PFSK-1 (cell line): ENCODE measurements around the gene PFKFB3.

ENCODE experiments used
- FOXP2 ChIP-seq: optimal IDR thresholded peaks from 2 replicates; pipeline ENCODE3; 2011; ENCODE audit warnings: borderline replicate concordance, control low read depth, inconsistent platforms; ENCODE audit not compliant: insufficient read depth; ENCODE audit errors: extremely low read length, extremely low read depth
- POLR2AphosphoS5 ChIP-seq: IDR thresholded peaks from 2 replicates; pipeline ENCODE4 v1.6.1; 2012; ENCODE audit warnings: low read depth, mild to moderate bottlenecking, control low read depth, low read length, moderate library complexity
- SIN3A ChIP-seq: IDR thresholded peaks from 2 replicates; pipeline ENCODE4 v1.6.1; 2012; ENCODE audit warnings: mild to moderate bottlenecking, low read length, moderate library complexity, borderline replicate concordance; ENCODE audit not compliant: insufficient read depth
- TAF1 ChIP-seq: IDR thresholded peaks from 2 replicates; pipeline ENCODE4 v1.6.1; 2012; ENCODE audit warnings: low read length, control low read depth, borderline replicate concordance; ENCODE audit not compliant: insufficient read depth
- TF ChIP-seq, protein P1 (sequence below), 2 experiments: IDR thresholded peaks; 2 replicates each; pipeline versions ENCODE4 v1.6.1 to v1.8.0; 2011 to 2012; ENCODE audit warnings: low read depth in 2 of 2, low read length in 2 of 2, control low read depth in 1 of 2, inconsistent platforms in 1 of 2, mild to moderate bottlenecking in 1 of 2, moderate library complexity in 1 of 2; ENCODE audit not compliant: insufficient read depth in 1 of 2

Gene PFKFB3

GRCh38 chr10:6236349-6237198 lies 33.8 kb downstream of the PFKFB3 start:
- TF ChIP-seq FOXP2 (no peak), POLR2AphosphoS5 (no peak), SIN3A (no peak), TAF1 (no peak)
- TF ChIP-seq, protein P1, sequence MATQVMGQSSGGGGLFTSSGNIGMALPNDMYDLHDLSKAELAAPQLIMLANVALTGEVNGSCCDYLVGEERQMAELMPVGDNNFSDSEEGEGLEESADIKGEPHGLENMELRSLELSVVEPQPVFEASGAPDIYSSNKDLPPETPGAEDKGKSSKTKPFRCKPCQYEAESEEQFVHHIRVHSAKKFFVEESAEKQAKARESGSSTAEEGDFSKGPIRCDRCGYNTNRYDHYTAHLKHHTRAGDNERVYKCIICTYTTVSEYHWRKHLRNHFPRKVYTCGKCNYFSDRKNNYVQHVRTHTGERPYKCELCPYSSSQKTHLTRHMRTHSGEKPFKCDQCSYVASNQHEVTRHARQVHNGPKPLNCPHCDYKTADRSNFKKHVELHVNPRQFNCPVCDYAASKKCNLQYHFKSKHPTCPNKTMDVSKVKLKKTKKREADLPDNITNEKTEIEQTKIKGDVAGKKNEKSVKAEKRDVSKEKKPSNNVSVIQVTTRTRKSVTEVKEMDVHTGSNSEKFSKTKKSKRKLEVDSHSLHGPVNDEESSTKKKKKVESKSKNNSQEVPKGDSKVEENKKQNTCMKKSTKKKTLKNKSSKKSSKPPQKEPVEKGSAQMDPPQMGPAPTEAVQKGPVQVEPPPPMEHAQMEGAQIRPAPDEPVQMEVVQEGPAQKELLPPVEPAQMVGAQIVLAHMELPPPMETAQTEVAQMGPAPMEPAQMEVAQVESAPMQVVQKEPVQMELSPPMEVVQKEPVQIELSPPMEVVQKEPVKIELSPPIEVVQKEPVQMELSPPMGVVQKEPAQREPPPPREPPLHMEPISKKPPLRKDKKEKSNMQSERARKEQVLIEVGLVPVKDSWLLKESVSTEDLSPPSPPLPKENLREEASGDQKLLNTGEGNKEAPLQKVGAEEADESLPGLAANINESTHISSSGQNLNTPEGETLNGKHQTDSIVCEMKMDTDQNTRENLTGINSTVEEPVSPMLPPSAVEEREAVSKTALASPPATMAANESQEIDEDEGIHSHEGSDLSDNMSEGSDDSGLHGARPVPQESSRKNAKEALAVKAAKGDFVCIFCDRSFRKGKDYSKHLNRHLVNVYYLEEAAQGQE (IDR thresholded peaks at IDR 0.05; ENCODE audit: insufficient read depth in 1 of 2, low read depth in 2 of 2, low read length in 2 of 2) = no peak

DNA sequence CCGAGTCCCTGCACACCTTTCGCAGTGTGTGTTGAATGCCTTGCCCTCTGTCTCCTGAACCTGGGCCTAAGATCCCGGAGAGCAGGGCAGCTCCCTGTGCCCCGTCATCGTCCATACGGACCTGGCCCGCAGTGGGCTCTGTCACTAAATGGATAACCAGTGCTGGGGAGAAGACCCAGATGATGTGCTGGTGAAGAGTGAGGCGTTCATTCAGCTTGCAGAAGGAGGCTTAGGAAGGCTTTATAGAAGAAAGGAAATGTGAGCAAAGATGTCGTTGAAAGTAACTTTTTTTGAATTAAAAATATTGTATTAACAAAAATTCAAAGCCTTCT lies 34.4 kb downstream of the PFKFB3 start:
- TF ChIP-seq, protein P1 (IDR thresholded peaks at IDR 0.05; ENCODE audit: insufficient read depth in 1 of 2, low read depth in 2 of 2, low read length in 2 of 2) = no peak
- TF ChIP-seq TAF1 (no peak), POLR2AphosphoS5 (no peak), SIN3A (no peak), FOXP2 (no peak)

DNA sequence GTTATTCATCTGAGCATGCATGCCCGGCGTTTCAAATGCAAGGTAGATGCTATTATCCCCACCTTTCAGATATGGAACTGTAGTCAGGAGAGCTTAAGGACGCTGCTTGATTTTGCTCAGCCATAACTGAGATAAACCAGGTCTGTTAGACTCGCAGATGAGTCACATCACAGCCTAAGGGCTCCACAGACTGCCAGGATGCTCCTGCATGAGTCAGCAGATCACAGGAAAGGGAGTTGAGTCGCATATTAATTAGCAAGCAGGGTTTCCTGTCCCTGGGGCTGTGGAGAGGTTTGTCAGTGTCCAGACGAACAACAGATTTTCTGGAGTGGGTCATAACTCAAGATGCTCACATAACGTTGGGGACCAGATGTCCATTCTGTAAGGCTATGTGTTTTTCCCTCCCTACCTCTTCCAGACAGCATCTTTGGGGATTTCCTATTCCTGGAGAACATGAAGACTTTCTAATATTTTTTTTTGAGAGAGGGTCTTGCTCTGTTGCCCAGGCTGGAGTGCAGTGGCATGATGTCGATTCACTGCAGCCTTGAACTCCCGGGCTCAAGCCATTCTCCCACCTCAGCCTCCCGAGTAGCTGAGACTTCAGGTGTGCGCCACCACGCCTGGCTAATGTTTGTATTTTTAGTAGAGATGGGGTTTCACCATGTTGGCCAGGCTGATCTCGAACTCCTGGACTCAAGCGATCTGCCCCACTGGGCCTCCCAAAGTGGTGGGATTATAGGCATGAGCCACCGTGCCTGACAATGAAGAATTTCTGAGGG lies 36.7 kb downstream of the PFKFB3 start:
- TF ChIP-seq, protein P1 (IDR thresholded peaks at IDR 0.05; ENCODE audit: insufficient read depth in 1 of 2, low read depth in 2 of 2, low read length in 2 of 2) = peak in 1 of 2 experiments; percentile 76; a peak in 2 of 4 replicates
- peak; percentile 44; the same call in 1 of the 2 replicates for TF ChIP-seq TAF1
- peak; percentile 71 for TF ChIP-seq FOXP2
- peak; percentile 58; the same call in 1 of the 2 replicates for TF ChIP-seq POLR2AphosphoS5
- peak; percentile 91; the same call in 1 of the 2 replicates for TF ChIP-seq SIN3A

DNA sequence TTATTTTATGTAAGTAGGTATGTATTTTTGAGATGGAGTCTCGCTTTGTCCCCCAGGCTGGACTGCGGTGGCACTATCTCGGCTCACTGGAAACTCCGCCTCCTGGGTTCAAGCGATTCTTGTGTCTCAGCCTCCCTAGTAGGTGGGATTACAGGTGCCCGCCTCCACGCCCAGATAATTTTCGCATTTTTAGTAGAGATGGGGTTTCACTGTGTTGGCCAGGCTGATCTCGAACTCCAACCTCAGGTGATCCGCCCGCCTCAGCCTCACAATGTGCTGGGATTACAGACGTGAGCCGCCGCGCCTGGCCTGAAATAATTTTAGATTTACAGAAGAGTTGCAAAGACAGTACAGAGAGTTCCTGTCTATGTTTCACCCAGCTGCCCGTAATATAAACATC lies 37.5 kb downstream of the PFKFB3 start:
- TF ChIP-seq POLR2AphosphoS5 (no peak), SIN3A (no peak), FOXP2 (no peak), TAF1 (no peak)
- TF ChIP-seq, protein P1 (IDR thresholded peaks at IDR 0.05; ENCODE audit: insufficient read depth in 1 of 2, low read depth in 2 of 2, low read length in 2 of 2) = no peak
